ENCODE measurements around the gene RAB11FIP4. TPM values are rescaled to one million over a fixed set of nuclear protein-coding genes. Genes with fewer than 3 reads are reported as not detected.

The RAB11FIP4 gene
- total RNA-seq, 1 donor = 0.72 TPM

DNA sequence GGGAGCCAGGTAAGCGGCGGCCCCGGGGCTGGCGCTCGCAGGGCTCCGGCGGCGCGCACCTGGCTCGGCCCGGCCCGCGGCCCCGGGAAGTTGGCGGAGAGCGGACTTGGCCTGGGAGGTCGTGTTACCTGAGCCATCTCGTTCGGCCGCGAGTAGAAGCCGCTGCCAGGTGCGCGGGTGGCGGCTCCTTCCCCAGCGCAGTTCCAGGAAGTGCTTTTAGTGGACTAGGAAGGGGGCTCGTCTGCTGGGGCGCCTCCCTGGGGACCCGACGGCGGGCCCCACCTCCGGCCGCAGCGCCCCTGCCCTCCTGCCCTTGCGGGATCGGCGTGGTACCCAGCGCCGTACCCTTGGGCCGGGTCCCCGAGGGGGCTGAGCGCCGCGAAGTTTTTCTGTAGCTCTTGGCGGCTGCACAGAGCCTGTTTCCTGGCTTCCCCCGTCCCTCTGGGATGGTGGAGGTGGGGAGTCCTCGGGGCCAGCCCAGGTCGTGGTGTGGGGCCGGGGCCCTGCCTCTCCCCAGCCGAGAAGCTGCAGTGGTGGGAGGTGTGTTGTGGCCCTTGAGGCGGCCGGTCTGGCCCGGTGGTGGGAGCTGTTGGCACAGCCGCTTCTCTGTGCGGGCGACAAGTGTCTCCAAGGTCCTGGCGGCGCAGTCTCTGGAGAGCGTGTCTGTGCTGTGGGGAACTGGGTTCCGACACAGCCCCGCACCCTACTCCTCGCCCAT, 96.9 kb downstream of the RAB11FIP4 start:
- Histone ChIP-seq H3K36me3 (ENCODE audit: insufficient read depth, low read length) (no peaks in the 10 kb centered on the region), H2AFZ (ENCODE audit: low read length) (no peak overlapping the region), H3K27ac (ENCODE audit: low read depth, low read length) (no peak overlapping the region), H3K4me1 (ENCODE audit: insufficient read depth, low read length) (no peaks in the 10 kb centered on the region), H3K4me2 (ENCODE audit: insufficient read depth, low read length) (peak overlapping the region; percentile 13), H3K27me3 (ENCODE audit: insufficient read depth, low read length) (peaks cover 59% of the 10 kb centered on the region), H3K79me2 (ENCODE audit: insufficient read depth, low read length) (no peaks in the 10 kb centered on the region), H3K4me3 (ENCODE audit: insufficient read depth, low read length) (peak overlapping the region; percentile 48), H3K9me3 (ENCODE audit: low read depth, low read length) (no peaks in the 10 kb centered on the region), H4K20me1 (ENCODE audit: insufficient read depth, low read length) (peaks cover 4% of the 10 kb centered on the region)
- TF ChIP-seq, protein P1, sequence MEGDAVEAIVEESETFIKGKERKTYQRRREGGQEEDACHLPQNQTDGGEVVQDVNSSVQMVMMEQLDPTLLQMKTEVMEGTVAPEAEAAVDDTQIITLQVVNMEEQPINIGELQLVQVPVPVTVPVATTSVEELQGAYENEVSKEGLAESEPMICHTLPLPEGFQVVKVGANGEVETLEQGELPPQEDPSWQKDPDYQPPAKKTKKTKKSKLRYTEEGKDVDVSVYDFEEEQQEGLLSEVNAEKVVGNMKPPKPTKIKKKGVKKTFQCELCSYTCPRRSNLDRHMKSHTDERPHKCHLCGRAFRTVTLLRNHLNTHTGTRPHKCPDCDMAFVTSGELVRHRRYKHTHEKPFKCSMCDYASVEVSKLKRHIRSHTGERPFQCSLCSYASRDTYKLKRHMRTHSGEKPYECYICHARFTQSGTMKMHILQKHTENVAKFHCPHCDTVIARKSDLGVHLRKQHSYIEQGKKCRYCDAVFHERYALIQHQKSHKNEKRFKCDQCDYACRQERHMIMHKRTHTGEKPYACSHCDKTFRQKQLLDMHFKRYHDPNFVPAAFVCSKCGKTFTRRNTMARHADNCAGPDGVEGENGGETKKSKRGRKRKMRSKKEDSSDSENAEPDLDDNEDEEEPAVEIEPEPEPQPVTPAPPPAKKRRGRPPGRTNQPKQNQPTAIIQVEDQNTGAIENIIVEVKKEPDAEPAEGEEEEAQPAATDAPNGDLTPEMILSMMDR (IDR thresholded peaks at IDR 0.05; ENCODE audit: extremely low read depth, low read depth, low read length) = no peak
- peak; percentile 83 for DNase-seq (ENCODE audit: insufficient read length, low spot score, missing footprints)

DNA sequence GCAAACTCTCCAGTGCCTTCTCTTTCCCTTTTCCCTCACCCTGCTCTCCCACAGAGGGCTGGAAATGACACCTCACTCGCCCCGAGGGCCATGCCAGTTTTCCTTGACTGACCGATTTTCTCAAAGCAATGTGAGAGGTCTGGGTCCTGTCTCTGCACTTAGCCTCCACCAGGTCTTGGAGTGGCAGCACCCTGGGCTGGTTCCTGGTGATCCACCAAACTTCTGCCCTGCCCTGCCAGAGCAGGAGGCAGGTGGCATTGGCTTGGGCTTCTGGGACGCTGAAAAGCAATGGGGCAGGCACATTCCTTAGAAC, 97.5 kb downstream of the RAB11FIP4 start:
- TF ChIP-seq, protein P1 (IDR thresholded peaks at IDR 0.05; ENCODE audit: extremely low read depth, low read depth, low read length) = no peak
- Histone ChIP-seq H3K9me3 (ENCODE audit: low read depth, low read length) (no peaks in the 10 kb centered on the region), H2AFZ (ENCODE audit: low read length) (no peak overlapping the region), H3K27me3 (ENCODE audit: insufficient read depth, low read length) (peaks cover 61% of the 10 kb centered on the region), H3K27ac (ENCODE audit: low read depth, low read length) (no peak overlapping the region), H3K79me2 (ENCODE audit: insufficient read depth, low read length) (no peaks in the 10 kb centered on the region), H3K4me1 (ENCODE audit: insufficient read depth, low read length) (no peaks in the 10 kb centered on the region), H3K4me3 (ENCODE audit: insufficient read depth, low read length) (no peak overlapping the region), H4K20me1 (ENCODE audit: insufficient read depth, low read length) (peaks cover 4% of the 10 kb centered on the region), H3K36me3 (ENCODE audit: insufficient read depth, low read length) (no peaks in the 10 kb centered on the region), H3K4me2 (ENCODE audit: insufficient read depth, low read length) (peak overlapping the region; percentile 13)
- DNase-seq (ENCODE audit: insufficient read length, low spot score, missing footprints) = no peak

- TF ChIP-seq, protein P1 (IDR thresholded peaks at IDR 0.05; ENCODE audit: extremely low read depth, low read depth, low read length) = no peak
- Histone ChIP-seq H3K27me3 (ENCODE audit: insufficient read depth, low read length) (peaks cover 64% of the 10 kb centered on the region), H3K4me1 (ENCODE audit: insufficient read depth, low read length) (no peaks in the 10 kb centered on the region), H3K4me3 (ENCODE audit: insufficient read depth, low read length) (no peak overlapping the region), H3K36me3 (ENCODE audit: insufficient read depth, low read length) (no peaks in the 10 kb centered on the region), H4K20me1 (ENCODE audit: insufficient read depth, low read length) (peaks cover 4% of the 10 kb centered on the region), H3K27ac (ENCODE audit: low read depth, low read length) (no peak overlapping the region), H2AFZ (ENCODE audit: low read length) (no peak overlapping the region), H3K4me2 (ENCODE audit: insufficient read depth, low read length) (no peak overlapping the region), H3K9me3 (ENCODE audit: low read depth, low read length) (no peaks in the 10 kb centered on the region), H3K79me2 (ENCODE audit: insufficient read depth, low read length) (no peaks in the 10 kb centered on the region)
- peak; percentile 69 for DNase-seq (ENCODE audit: insufficient read length, low spot score, missing footprints)
Measured at GRCh38 chr17:31489295-31490018, 98.0 kb downstream of the RAB11FIP4 start.

- Histone ChIP-seq H3K27me3 (ENCODE audit: insufficient read depth, low read length) (peaks cover 58% of the 10 kb centered on the region), H3K4me2 (ENCODE audit: insufficient read depth, low read length) (no peak overlapping the region), H3K4me3 (ENCODE audit: insufficient read depth, low read length) (no peak overlapping the region), H2AFZ (ENCODE audit: low read length) (no peak overlapping the region), H3K27ac (ENCODE audit: low read depth, low read length) (no peak overlapping the region), H3K4me1 (ENCODE audit: insufficient read depth, low read length) (no peaks in the 10 kb centered on the region), H3K79me2 (ENCODE audit: insufficient read depth, low read length) (no peaks in the 10 kb centered on the region), H4K20me1 (ENCODE audit: insufficient read depth, low read length) (peaks cover 4% of the 10 kb centered on the region), H3K36me3 (ENCODE audit: insufficient read depth, low read length) (no peaks in the 10 kb centered on the region), H3K9me3 (ENCODE audit: low read depth, low read length) (no peaks in the 10 kb centered on the region)
- DNase-seq (ENCODE audit: insufficient read length, low spot score, missing footprints) = peak; percentile 56
- TF ChIP-seq, protein P1 (IDR thresholded peaks at IDR 0.05; ENCODE audit: extremely low read depth, low read depth, low read length) = no peak
Measured at GRCh38 chr17:31490019-31490650, 98.7 kb downstream of the RAB11FIP4 start.

All from osteoblast (primary cell).